Myocyte (in vitro differentiated cells): ENCODE results near the gene FAM9C. TPM values are rescaled to one million over a fixed set of nuclear protein-coding genes. Genes with fewer than 3 reads are reported as not detected.
"Not testable (repeated sequence)": the region's sequence is repeated elsewhere in the genome, so short reads cannot be mapped to it uniquely, and the experiment has no call there.

Experiments used
- DNase-seq: peaks from one replicate; pipeline ENCODE4 v3.0.0-alpha.2; 2012; ENCODE audit warnings: low read depth
- total RNA-seq: library from RNA; depleted of rRNA; stranded (reverse); fragments of >200 nt; gene quantifications from 2 replicates; pipeline ENCODE4 v1.2.3, GENCODE V29; 2014

Gene FAM9C
- total RNA-seq, 1 donor from 2014 or later: 0.40 TPM

DNA sequence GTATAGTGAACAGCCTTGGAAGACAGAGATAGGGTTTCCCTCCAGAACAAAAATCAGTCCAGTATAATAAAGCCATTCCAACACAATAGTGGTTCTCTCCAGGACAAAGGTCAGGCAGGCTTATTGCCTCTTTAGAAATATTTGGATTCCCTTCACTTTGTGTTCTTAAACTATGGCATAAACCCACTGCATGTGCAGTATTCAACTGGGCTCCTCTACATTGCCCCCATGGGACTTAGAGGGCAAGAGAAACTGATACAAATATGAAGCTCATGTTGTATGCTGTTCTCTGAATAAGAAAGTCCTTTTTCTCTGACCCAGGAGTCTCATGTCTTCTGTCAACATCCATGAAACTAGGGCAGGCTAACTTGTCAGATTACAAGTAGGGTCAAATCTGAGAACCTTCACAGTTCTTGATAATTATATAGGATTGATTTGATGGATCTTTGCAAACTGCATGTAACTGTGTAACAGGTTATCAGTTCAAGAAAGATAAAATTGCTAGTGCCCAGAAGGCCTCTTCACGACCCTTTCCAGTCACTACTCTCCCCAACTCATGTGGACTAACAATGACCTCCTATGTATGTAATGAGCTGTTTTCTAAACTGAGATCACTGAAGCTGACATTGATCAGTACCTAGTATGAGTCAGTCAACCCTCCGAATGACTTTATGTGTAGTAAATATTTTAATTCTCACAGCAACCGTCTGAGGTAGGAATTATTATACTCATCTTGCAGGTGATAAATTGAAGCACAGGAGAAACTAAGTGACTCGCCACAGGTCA lies 31.9 kb upstream of the FAM9C start:
- DNase-seq: no peak

DNA sequence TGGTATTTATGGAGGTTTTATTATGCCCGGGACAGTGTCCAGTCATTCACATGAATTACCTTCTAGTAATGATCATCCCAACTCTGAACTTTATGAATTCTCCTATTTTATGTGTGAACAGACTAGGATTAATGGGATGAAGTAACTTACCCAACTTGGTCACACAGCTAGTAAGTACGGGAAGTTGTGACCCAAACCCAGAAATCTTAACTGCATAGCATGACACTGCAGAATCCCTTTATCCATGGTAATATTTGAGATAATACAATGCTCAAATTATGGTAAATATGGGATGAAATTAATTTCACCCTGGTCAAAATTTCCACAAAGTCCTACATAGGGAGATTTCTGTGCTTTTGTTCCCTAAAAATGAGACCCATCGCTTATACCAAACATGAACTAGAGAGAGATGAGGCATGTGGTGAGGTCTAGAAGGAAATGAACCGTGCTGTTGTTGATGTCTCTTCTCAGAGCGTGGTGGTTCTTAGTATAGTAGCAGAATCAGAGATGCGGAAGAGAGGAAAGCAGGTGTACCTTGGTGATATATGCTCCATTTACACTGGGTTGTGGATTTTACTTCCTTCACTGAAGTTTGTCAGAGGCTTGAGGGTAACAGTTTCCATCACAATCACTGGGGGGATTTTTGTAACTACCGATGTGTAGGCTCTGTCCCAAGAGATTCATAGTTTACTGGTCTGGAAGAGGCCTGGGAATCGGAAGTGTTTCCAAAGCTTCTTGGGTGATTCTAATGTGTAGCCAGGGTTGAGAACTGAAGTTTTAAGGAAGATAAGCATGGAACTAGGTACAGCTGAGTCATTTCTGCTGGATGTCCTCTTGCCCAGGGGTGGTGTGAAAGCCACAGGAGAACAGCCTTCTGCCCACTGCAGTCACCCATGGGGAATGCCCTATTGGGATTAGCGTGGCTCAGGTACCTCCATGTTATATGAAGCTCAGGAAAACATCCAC lies 30.2 kb upstream of the FAM9C start:
- no peak for DNase-seq

DNA sequence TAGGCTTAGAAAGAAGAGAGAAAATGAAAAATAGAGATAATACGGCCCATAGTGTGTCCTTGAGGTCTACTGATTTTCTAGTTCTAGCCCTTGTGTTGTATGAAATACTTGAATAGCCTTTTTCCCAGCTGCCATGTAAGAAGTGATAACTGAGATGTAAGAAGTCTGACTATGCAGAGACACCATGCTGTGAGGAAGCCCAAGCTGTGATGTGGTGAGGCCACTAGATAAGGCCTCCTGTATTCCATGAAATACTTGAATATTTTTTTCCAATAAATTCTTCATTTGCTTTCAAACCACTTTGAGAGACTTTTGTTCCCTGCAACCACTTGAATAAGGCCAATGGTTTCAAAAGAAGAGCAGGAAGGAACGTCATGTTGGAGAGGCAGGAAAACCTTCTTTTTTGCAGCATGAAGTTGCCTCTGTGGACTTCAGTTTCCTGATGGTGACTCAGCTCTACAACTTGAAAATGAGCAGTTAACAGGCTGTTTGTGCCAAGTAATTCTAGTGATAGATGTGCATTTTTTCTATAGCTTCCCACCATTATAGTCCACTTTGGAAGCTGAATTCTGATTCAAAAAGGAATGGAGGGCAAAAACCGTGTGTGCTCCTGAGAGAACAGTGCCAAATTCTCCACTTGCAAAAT lies 25.5 kb upstream of the FAM9C start:
- DNase-seq: no peak

GRCh38 chrX:13068651-13069050 lies 24.2 kb upstream of the FAM9C start:
- no peak for DNase-seq

DNA sequence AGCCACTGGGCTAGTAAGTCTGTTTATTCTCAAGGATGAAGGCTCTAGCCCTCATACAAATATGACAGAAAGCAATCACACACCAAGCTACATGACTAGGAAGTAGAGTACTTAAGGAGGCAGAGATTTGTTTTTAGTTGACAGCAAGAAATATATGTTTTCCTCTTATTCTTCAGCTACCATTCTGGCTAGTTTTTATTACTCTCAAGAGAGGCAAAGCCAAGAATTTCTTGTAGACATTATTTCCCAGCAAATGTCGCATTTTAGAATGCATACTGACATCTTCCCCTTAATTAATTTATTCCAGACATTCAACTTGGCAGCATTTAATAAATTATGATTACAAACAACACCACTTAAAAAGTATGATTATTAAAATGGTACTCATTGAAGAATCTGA lies 23.4 kb upstream of the FAM9C start:
- DNase-seq: no peak

- no peak for DNase-seq
These were observed 22.0 kb upstream of the FAM9C start for GRCh38 chrX:13066391-13066790.

DNA sequence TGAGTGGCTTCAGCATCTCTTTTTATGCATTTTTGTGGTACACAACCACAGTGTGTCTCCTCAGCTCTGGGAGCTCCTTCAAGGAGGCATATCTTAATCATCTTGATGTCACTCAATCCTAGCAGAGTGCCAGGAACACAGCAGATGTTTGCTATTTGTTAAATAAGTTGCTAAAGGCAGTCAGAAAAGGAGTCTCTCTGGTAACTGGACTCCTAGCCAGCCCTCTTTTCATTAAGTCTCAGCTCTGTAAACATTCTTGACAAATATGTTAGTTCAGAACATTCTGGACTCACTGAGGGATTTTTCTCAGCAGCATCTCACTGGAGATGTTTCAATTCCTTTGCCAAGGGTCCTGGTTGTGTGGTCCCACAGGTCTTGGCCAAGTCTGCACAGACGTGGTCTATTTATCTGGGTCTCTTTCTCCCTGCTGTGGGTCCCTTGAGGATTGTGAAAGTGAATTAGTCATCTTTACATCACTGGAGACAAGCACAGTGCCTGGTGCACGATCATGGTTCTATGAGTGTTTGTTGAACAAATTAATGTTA lies 20.3 kb upstream of the FAM9C start:
- peak; percentile 53 for DNase-seq

DNA sequence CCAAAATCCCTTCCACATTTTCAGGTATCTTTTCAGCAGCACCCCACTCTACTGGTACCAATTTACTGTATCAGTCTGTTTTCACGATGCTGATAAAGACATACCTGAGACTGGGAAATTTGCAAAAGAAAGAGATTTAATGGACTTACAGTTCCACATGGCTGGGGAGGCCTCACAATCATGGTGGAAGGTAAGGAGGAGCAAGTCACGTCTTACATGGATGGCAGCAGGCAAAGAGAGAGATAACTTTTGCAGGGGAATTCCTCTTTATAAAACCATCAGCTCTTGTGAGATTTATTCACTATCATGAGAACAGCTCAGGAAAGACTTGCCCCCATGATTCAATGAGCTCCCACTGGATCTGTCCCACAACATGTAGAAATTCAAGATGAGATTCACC lies 18.7 kb upstream of the FAM9C start:
- DNase-seq: not testable (repeated sequence)

GRCh38 chrX:13062331-13062730 lies 17.9 kb upstream of the FAM9C start:
- not testable (repeated sequence) for DNase-seq

DNA sequence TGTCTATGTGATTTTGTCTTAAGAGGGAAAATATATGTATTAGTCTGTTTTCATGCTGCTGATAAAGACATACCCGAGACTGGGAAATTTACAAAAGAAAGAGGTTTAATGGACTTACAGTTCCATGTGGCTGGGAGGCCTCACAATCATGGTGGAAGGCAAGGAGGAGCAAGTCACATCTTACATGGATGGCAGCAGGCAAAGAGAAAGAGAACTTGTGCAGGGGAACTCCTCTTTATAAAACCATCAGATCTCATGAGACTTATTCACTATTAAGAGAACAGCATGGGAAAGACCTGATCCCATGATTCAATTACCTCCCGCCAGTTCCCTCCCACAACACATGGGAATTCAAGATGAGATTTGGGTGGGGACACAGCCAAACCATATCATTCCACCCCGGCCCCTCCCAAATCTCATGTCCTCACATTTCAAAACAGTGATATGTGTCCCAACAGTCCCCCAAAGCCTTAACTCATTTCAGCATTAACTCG lies 16.8 kb upstream of the FAM9C start:
- not testable (repeated sequence) for DNase-seq

GRCh38 chrX:13059637-13060499 lies 15.4 kb upstream of the FAM9C start:
- peak; percentile 22 for DNase-seq

- DNase-seq: no peak
These were observed 11.1 kb upstream of the FAM9C start for GRCh38 chrX:13055486-13055885.

GRCh38 chrX:13053171-13053570 lies 8.8 kb upstream of the FAM9C start:
- no peak for DNase-seq

DNA sequence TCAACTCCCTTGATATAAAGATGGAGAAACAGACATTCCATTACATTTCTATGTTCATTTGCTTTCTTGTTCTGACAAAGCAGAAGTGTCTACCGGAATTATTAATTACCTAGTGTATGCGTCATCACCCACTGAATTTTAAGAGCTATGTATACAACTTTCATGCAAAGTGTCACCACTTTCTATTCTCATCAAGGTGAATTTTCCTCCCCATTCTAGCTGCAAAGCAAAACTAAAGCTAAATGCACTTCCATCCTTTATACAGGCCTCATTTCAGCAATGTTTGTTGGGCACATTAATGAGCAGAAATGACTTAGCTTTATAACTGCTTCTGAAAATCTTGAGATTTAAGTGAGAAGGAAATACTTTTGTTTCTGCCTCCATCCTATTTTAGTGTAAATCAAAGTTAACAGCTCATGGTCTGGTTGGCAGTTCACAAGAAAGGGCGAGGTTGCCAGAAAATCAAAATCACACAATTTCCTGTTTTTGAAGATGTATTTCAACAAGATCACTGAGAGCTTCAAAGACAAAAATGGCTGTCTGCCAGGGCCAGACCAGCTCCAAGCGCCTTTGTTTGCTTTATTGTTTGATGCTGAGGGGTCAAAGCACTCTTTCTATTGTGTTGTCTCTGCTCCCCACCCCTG lies 7.2 kb upstream of the FAM9C start:
- no peak for DNase-seq

DNA sequence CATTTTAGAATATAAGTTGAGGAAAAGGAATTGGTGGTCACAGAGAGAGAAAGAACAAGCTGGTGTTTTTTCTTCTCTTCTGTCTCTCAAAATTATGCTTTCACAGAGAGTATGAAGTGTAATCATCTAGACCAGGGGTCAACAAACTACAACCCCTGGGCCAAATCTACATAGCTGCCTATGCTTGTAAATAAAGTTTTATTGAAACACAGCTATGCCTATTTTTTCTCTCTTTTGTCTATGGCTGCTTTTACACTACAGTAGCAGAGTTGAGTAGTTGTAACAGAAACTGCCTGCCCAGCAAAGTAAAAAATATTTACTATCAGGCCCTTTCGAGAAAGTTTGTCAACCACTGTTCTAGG lies 6.7 kb upstream of the FAM9C start:
- DNase-seq: no peak

- no peak for DNase-seq
These were observed 5.7 kb upstream of the FAM9C start for GRCh38 chrX:13050151-13050550.

GRCh38 chrX:13048280-13048679 lies 3.9 kb upstream of the FAM9C start:
- no peak for DNase-seq

DNA sequence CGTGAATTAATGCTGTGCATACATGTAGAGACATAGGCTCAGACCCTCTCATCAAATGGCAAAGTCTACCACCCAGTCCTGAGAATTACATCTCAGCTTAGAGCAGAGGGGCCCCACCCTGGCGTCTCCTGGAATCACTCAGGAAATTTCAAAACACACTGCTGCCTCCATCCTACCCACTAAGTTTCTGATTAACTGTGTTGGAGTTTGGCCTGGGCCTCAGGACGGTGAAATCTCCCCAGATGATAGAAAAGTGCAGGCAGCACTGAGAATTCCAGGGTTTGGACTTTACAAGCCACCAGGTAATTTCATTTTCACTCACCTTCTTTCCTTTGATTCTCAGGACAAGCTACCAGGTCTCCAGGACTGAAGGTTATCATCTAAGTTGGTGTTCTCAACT lies 3.3 kb upstream of the FAM9C start:
- no peak for DNase-seq

- DNase-seq: no peak
These were observed 1.9 kb upstream of the FAM9C start for GRCh38 chrX:13046141-13046855.
